HG03108 (cell line): ENCODE results near the gene MAP3K7CL.
"Not testable (repeated sequence)": the region's sequence is repeated elsewhere in the genome, so short reads cannot be mapped to it uniquely, and the experiment has no call there.

Source experiments
- ATAC-seq: cut with Tn5 transposase; IDR thresholded peaks from one replicate; pipeline ENCODE4 v1.9.1; 2021; ENCODE audit warnings: moderate library complexity; ENCODE audit not compliant: unreplicated experiment

The MAP3K7CL gene

GRCh38 chr21:29166323-29166722, 35.9 kb downstream of the MAP3K7CL start:
- ATAC-seq: no peak

- ATAC-seq: no peak
Observed at GRCh38 chr21:29166853-29167252, 36.4 kb downstream of the MAP3K7CL start.

- not testable (repeated sequence) for ATAC-seq
Observed at GRCh38 chr21:29167481-29167880, 37.0 kb downstream of the MAP3K7CL start.

- no peak for ATAC-seq
Observed at GRCh38 chr21:29168891-29169315, 38.5 kb downstream of the MAP3K7CL start.

GRCh38 chr21:29170944-29171343, 40.5 kb downstream of the MAP3K7CL start:
- no peak for ATAC-seq

- no peak for ATAC-seq
Observed at GRCh38 chr21:29172282-29172681, 41.8 kb downstream of the MAP3K7CL start.

- ATAC-seq: no peak
Observed at GRCh38 chr21:29174607-29175013, 44.2 kb downstream of the MAP3K7CL start.

GRCh38 chr21:29175408-29176134, 45.1 kb downstream of the MAP3K7CL start:
- ATAC-seq: no peak

GRCh38 chr21:29176471-29177120, 46.2 kb downstream of the MAP3K7CL start:
- no peak for ATAC-seq

GRCh38 chr21:29177800-29178199, 47.4 kb downstream of the MAP3K7CL start:
- ATAC-seq: no peak

GRCh38 chr21:29178926-29179325, 48.5 kb downstream of the MAP3K7CL start:
- no peak for ATAC-seq

DNA sequence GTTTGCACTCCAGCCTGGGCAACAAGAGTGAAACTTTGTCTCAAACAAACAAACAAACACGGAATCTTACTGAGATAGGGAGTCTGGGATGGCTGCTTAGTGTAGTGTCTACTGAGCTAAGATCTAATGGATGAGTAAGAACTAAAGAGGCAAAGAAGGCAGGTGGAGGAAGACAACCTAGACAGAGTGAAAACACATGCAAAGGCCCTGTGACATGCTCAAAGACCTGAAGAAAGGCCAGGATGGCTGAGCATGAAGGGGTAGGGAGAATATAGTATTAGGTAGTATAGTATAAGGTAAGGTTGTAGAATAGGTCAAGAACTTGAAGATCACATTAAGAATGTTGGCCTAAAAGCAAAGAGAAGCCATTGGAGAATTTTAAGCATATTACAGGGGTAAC, 49.1 kb downstream of the MAP3K7CL start:
- no peak for ATAC-seq

DNA sequence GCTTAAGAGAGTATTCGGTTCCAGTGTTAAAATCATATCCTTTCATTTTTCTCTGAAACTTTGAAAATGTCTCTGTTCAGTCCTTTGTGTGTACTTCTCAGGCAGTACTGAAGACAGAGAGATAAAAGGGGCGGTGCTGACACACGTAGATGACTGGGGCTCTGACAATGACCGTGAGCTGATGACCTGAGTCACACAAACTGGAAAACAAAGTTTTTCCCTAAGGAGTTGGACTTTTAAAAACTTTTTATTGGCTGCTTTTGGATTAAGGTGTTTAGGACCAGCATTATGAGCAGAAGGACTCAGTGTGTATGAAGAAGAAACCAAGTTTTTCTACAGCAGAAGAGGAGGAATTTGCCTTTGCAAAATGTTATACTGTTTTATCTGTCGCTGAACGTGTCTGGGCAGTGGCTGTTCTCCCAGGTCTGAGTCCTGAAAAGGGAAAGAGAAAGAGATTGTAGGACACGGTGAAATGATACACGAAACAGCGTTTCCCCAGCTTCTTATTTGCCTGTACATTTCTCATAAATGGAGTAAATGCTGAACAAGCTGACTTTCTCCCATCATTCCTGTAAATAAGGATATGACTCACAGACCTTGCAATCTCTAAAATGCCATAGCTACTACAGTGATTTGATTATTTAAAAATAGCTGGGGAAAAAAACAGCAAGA, 51.5 kb downstream of the MAP3K7CL start:
- no peak for ATAC-seq

GRCh38 chr21:29182691-29183092, 52.2 kb downstream of the MAP3K7CL start:
- ATAC-seq: no peak

GRCh38 chr21:29184037-29184436, 53.6 kb downstream of the MAP3K7CL start:
- ATAC-seq: no peak

- no peak for ATAC-seq
Observed at GRCh38 chr21:29185172-29185571, 54.7 kb downstream of the MAP3K7CL start.

DNA sequence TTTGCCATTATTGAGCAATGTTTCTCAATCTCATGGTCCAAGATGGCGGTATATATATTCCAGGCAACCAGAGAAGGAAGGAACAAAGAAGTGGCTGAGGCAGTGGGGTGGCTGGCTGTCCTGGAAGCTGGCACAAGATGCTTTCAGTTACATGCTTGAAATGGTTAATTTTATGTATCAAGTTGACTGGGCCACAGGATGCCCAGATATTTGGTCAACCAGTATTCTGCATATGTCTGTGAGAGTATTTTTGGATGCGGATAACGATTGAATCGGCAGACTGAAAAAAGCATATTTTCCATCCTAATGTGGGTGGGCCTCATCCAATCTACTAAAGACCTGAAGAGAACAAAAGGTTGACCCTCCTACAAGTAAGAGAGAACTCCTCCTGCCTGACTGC, 55.2 kb downstream of the MAP3K7CL start:
- no peak for ATAC-seq

- no peak for ATAC-seq
Observed at GRCh38 chr21:29186246-29186645, 55.8 kb downstream of the MAP3K7CL start.

DNA sequence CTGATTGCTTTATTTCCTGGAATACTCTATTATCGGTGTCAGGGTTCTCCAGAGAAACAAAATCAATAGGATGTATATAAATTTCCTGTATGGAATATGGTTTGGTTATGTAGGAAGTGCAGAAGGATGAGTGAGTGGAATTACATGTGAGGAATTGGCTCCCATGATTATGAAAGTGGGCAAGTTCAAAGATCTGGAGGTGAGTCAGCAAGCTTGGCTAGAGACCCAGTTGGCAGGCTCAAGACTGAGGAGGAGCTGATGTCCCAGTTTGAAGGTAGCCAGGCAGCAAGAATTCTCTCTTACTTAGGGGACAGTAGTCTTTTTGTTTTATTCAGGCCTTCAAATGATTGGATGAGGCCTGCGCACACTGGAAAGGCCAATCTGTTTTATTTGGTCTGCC, 57.5 kb downstream of the MAP3K7CL start:
- no peak for ATAC-seq

- no peak for ATAC-seq
Observed at GRCh38 chr21:29189353-29189752, 58.9 kb downstream of the MAP3K7CL start.

DNA sequence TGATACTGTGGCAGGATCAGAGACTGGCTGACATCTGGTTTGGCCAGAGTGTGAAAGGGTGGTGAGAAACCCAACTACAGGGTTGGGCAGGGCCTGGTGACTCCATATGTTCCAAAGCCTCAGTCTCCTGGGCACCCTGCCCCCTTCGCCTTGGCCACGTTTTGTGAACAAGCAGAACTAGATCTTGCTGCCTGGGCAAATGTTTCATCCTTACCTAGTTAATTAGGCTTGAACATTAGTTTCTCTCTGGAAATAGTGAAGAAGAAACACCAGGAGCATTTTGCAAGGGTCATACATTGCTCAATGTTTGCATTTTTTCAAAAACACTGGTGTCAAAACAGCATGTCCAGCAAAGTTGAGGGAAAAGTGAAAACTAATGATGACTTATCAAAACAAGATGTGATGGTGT, 60.5 kb downstream of the MAP3K7CL start:
- no peak for ATAC-seq

DNA sequence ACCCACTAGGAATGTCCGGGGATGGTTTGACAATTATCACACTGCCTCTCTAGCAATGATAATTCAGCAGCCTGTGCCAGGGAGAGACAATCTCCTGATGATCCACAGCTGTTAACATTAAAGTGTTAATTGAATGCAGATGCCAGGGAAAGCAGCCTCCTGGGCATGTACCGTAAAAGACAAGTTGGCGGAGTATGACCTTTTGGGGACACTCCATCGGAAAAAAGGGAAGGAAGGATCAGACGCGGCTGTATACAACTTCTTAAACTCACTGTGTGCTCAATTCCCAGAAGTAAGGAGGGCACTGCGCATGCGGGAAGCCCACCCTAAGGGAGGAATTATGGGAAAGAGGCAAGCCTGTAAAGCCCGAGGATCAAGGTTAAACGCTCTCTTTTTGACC, 62.6 kb downstream of the MAP3K7CL start:
- ATAC-seq: no peak
